B cell (primary cell): ENCODE results near the gene HINT3. TPM values are rescaled to one million over a fixed set of nuclear protein-coding genes. Genes with fewer than 3 reads are reported as not detected.

ENCODE experiments used
- ATAC-seq: fragments of 200-7000 bp; cut with Tn5 transposase; one replicate; pipeline ENCODE4 v1.10.0; 2021; ENCODE audit warnings: low read depth, mild to moderate bottlenecking, moderate number of reproducible peaks, moderate library complexity
- CTCF ChIA-PET: fragments of 350-600 bp; sonication (Branson Sonifier 250); formaldehyde crosslinking; loops from one replicate; lab custom pipeline; 2021; ENCODE audit warnings: antibody characterized with exemption, inconsistent platforms; lab: Charles Lee
- POLR2A ChIA-PET: fragments of 350-600 bp; sonication (Branson Sonifier 250); formaldehyde crosslinking; loops from one replicate; lab custom pipeline; 2021; ENCODE audit warnings: antibody characterized with exemption; lab: Charles Lee
- DNase-seq: peaks from one replicate; pipeline ENCODE4 v3.0.0; 2013
- H2AFZ ChIP-seq: 2 replicates; pipeline ENCODE4 v1.6.1; 2012; ENCODE audit warnings: mild to moderate bottlenecking, low read depth, low read length; ENCODE audit not compliant: insufficient read depth, poor library complexity, severe bottlenecking
- H3K27ac ChIP-seq, 2 donors: 1 replicate in 1 of 2; 2 replicates in 1 of 2; pipeline ENCODE4 v1.5.1; 2012 to 2013; ENCODE audit warnings: low read length in 2 of 2, mild to moderate bottlenecking in 2 of 2, moderate library complexity in 1 of 2
- H3K27me3 ChIP-seq, 4 experiments: fragments of 200-600 bp in 1 of 4; sonication (generic) in 1 of 4; replicated peaks in 1 of 4; 1 replicate in 2 of 4; 2 replicates in 2 of 4; pipeline versions ENCODE4 v1.6.1 to v1.7.0; 2013 to 2016; ENCODE audit warnings: low read length in 3 of 4, mild to moderate bottlenecking in 2 of 4, mixed read lengths in 1 of 4, moderate library complexity in 1 of 4; ENCODE audit not compliant: insufficient read depth in 4 of 4, control insufficient read depth in 3 of 4; ENCODE audit errors: control extremely low read depth in 1 of 4
- H3K36me3 ChIP-seq, 2 experiments: replicated peaks in 1 of 2; 1 replicate in 1 of 2; 2 replicates in 1 of 2; pipeline versions ENCODE4 v1.6.1 to v1.7.1; 2013; ENCODE audit warnings: low read length in 1 of 2; ENCODE audit not compliant: insufficient read depth in 2 of 2, control insufficient read depth in 1 of 2; ENCODE audit errors: control extremely low read depth in 1 of 2, extremely low read depth in 1 of 2
- H3K4me1 ChIP-seq, 2 donors: fragments of 200-600 bp in 1 of 2; sonication (generic) in 1 of 2; 1 replicate in 1 of 2; 2 replicates in 1 of 2; pipeline versions ENCODE4 v1.5.1 to v1.6.1; 2013 to 2017; ENCODE audit warnings: low read length in 2 of 2; ENCODE audit not compliant: control insufficient read depth in 2 of 2, insufficient read depth in 2 of 2
- H3K4me2 ChIP-seq: replicated peaks from 2 replicates; pipeline ENCODE3; 2012; ENCODE audit warnings: mild to moderate bottlenecking, low read depth, low read length; ENCODE audit not compliant: poor library complexity, severe bottlenecking
- H3K4me3 ChIP-seq, 5 experiments: fragments of 200-600 bp in 1 of 5; sonication (generic) in 1 of 5; 1 replicate in 3 of 5; 2 replicates in 2 of 5; pipeline versions ENCODE4 v1.5.1 to v1.7.0; 2011 to 2016; ENCODE audit warnings: low read length in 4 of 5, mild to moderate bottlenecking in 4 of 5, low read depth in 2 of 5, control low read depth in 1 of 5, moderate library complexity in 1 of 5; ENCODE audit not compliant: insufficient read depth in 1 of 5; ENCODE audit errors: control extremely low read depth in 1 of 5, extremely low read depth in 1 of 5
- H3K79me2 ChIP-seq: fragments of 200-600 bp; sonication (generic); one replicate; pipeline ENCODE4 v1.6.0; 2016; ENCODE audit warnings: low read length; ENCODE audit not compliant: control insufficient read depth, insufficient read depth
- H3K9ac ChIP-seq: fragments of 200-600 bp; sonication (generic); 2 replicates; pipeline ENCODE4 v1.6.1; 2017; ENCODE audit warnings: mild to moderate bottlenecking, low read length, moderate library complexity
- H3K9me3 ChIP-seq, 3 donors: one replicate each; pipeline versions ENCODE4 v1.6.1 to v1.7.1; 2013; ENCODE audit warnings: low read length in 2 of 3; ENCODE audit not compliant: control insufficient read depth in 2 of 3, insufficient read depth in 1 of 3; ENCODE audit errors: control extremely low read depth in 1 of 3
- H4K20me1 ChIP-seq: 2 replicates; pipeline ENCODE4 v1.6.0; 2012; ENCODE audit warnings: mild to moderate bottlenecking, low read length; ENCODE audit not compliant: insufficient read depth, control insufficient read depth, poor library complexity, severe bottlenecking
- H3K27ac Mint-ChIP-seq: one replicate; pipeline ENCODE4 v1.8.0; 2021; ENCODE audit warnings: mixed read lengths
- H3K27me3 Mint-ChIP-seq: one replicate; pipeline ENCODE4 v1.8.0; 2021; ENCODE audit warnings: mixed read lengths
- H3K4me1 Mint-ChIP-seq: one replicate; pipeline ENCODE4 v1.8.0; 2021; ENCODE audit warnings: mixed read lengths
- H3K4me3 Mint-ChIP-seq: one replicate; pipeline ENCODE4 v1.8.0; 2021; ENCODE audit warnings: mixed read lengths
- H3K9me3 Mint-ChIP-seq: one replicate; pipeline ENCODE4 v1.8.0; 2022; ENCODE audit warnings: mixed read lengths; ENCODE audit not compliant: insufficient read depth
- CTCF ChIP-seq: fragments of 200-600 bp; IDR thresholded peaks from one replicate; pipeline ENCODE4 v1.8.0; 2022; ENCODE audit warnings: antibody characterized with exemption, mild to moderate bottlenecking
- EZH2 ChIP-seq: IDR thresholded peaks from 2 replicates; pipeline ENCODE4 v1.6.1; 2012; ENCODE audit warnings: borderline replicate concordance, low read depth, mild to moderate bottlenecking, moderate library complexity, low read length; ENCODE audit not compliant: insufficient read depth, poor library complexity, severe bottlenecking
- WGBS: methylation state at CpG from one replicate; pipeline ENCODE4 v1.1.5; 2013; ENCODE audit warnings: missing lambda C conversion rate; ENCODE audit not compliant: insufficient coverage; 5-methylcytosine and 5-hydroxymethylcytosine counted together
- intact Hi-C: fragments of 100-400 bp; cut with micrococcal nuclease; formaldehyde crosslinking; loops from one replicate; pipeline ENCODE4 v1.10.0; 2022
- polyA plus RNA-seq: library from polyadenylated mRNA; depleted of rRNA; stranded (reverse); fragments of >200 nt; gene quantifications from 2 replicates; pipeline ENCODE4 v1.2.3, GENCODE V29; 2012
- total RNA-seq, 2 donors: library from RNA; stranded (reverse); fragments of 120-200 nt in 1 of 2; gene quantifications; 1 replicate in 1 of 2; 2 replicates in 1 of 2; pipeline versions ENCODE4 v1.2.3 to v1.2.4, GENCODE V29; 2013 to 2022

The HINT3 gene
- total and polyA plus RNA-seq, 2 donors (not counting 1 experiment from before 2014, with no cell fraction given), result 5.5 to 12.4 TPM

GRCh38 chr6:125940247-125941041, 16.1 kb upstream of the HINT3 start:
- H3K36me3 ChIP-seq, result no peaks in the 10 kb centered on the region
- H4K20me1 ChIP-seq, result no peaks in the 10 kb centered on the region
- no peaks in the 10 kb centered on the region for H3K9me3 ChIP-seq
- TF ChIP-seq EZH2 (no peak), CTCF (no peak)
- no peak overlapping the region for H3K4me2 ChIP-seq
- CTCF ChIA-PET, result no interaction called here
- no peak overlapping the region for H3K9ac ChIP-seq
- no peak for DNase-seq
- no peak overlapping the region for H3K4me3 Mint-ChIP-seq
- no peak overlapping the region for H3K27ac Mint-ChIP-seq
- H3K79me2 ChIP-seq, result no peaks in the 10 kb centered on the region
- H3K27ac ChIP-seq, result no peak overlapping the region
- intact Hi-C loops, result no loop called here
- H3K27me3 ChIP-seq, result peaks cover 0 to 9% (median 3%) of the 10 kb centered on the region in 4 experiments
- WGBS, result no CpG with 5 or more reads among the region's 5 CpGs
- H3K4me1 Mint-ChIP-seq, result no peaks in the 10 kb centered on the region
- no peaks in the 10 kb centered on the region for H3K4me1 ChIP-seq
- H3K9me3 Mint-ChIP-seq, result no peaks in the 10 kb centered on the region
- no peak for ATAC-seq
- POLR2A ChIA-PET, result no interaction called here
- H3K4me3 ChIP-seq, result no peak overlapping the region
- H2AFZ ChIP-seq, result no peak overlapping the region
- peaks cover 17% of the 10 kb centered on the region for H3K27me3 Mint-ChIP-seq
